Measurements from ENCODE around the gene SCMH1.

The SCMH1 gene

DNA sequence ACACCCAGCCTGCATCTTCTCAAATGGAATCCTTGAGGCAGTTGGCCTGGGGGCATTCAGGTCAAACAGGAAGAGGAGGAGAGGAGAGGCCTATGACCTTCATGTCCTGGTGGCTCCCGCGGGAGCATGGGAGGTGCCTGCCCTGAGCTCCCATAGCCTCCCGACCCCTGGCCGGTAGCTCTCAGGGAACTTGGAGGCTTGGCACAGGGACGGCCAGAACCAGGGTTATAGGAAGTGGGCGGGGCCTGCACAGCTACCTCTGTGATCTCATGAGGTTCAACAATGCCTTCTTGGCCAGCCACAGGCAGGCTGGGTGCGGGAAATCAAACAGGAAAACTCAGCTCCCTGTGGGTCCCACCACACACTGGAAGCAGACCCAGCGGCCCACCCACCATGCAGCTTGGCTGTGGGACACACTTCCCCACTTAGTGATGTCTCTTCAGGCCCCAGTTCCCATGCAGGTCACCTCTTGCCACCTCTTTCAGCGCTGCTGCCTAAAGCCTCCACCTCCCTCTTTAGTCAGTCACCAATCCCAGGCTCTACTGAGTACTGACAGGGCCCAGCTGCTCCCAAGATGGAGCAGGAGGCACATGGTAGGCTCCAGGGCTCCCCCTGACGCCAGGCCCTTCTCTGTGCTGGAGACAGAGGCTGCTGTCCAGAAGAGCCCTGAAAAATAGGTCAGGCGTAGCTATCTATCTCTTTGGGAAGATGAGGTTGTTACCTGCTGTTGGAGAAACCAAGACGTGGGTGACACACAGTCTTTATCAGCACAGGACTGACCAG, 220.4 kb downstream of the SCMH1 start, which contains the start of gene SLFNL1:
SLFNL1 (minus strand) TSS at position 200 of the 783 bp plus-strand sequence. CDS start 1,065 bp downstream, outside the sequence.
- DNase-seq, result no peak

DNA sequence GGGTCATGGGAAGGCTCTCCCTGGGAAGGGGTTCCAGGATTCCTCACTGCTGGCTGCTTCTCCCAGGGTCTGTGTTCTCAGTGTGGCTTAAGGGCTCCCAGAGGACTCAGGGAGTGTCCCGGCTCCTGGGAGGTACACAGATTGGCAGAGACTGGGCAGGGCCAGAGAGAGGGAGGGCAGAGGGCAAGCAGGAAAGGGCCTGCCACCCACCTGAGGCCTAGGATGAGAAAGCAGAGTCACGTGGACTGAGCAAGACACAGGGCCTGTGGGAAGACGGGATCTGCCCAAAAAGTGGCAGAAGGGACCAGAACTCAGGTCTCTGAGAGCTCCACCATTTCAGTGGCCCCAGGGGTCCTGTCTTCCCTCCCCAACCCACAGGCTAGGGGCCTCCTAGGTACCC, 221.5 kb downstream of the SCMH1 start:
- DNase-seq, result no peak

DNA sequence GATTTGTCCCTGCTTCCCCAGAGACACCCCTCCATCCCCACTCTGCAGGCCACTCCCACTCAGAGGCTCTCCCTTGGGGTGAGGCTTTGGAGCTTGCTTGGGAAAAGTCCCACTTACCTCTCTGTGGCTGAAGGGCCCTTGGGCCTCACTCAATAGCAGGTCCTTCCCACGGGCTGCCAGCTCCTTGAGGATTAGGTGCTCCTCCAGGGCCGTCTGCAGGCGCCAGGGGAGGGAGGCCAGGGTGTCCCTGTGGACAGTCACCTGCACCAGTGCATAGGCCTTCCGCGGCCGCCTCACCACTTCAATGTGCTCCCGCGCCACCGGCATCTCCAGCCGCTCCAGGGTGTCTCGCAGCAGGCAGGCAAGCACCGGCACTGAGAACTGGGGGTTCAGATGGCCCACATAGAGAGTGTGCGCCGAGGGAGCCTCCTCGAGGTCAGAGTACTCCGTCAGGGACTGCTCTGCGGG, 222.0 kb downstream of the SCMH1 start:
- no peak for DNase-seq

DNA sequence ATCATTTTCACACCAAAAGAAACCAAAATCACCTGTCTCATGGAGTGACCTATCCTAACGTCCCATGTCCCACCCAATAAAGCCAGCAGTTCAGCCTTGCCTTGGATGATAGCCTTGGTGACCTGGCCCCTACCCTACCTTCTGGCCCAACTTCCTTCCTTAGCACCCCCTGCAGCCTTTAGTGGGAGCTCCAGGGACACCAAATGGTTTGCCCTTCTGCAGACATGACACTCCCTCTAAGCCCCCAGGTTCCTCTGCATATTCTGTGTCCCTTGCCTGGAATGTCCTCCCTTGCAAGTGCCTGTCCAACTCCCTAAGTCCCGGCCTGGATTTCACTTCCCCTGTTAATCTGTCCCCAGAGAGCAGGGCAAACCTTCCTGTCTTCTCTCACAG, 222.8 kb downstream of the SCMH1 start:
- DNase-seq, result no peak

DNA sequence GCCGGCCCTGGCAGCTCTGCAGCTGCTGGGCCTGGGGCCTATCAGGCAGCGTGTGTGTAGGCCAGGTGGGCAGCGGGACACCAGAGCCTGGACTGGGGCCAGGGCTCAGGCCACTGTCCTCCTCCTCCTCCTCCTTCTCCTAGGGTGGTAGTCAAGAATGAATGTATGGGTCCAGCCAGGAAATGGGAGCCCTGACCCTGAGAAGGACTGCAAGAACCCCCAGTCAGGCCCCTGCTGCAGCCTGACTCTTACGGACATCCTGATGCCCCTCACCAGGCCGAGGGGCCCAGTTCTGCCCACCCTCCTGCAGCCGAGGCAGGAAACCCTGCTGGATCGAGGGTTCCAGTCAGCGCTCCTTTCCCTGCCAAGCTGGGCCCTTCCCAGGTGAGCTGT, 224.1 kb downstream of the SCMH1 start:
- no peak for DNase-seq

DNA sequence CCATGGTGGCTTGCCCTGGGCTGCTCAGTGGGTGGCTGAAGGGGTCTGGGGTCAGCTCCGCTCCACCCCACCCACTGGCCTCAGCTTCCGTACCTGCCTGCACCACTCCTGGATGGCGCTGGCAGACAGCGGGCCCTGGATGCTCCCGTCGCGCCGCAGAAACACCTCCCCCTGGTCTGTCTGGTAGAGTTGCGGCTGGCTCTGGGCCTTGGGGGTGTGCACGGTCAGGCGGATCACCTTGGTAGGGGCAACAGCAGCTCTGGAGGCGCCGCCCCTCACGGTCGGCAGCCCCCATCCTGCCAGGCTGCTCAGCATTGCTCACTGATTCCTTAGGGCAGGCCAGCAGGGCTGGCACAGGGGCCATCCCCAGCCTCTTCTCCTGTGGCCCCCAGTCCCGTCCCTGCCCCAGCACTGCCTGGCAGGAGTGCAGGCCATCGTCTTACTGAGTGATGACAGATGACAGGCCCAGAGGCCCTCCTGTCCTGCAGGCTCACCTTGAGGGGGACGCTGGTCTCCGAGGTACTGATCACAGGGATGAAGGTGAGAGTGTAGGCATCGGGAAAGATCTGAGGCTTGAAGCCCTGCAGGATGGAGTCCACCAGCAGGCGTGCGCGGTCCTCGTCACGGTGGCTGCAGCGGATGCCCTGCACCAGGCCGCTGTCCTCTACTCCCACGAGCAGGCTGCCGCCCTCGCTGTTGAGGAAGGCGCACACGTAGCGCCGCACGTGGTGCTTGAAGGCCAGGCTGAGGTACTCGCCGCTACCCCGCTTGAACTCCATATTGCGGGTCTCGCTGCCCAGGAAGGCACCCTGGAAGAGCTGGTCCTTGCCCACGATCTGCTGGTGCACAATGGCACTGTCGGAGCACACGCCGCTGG, 224.7 kb downstream of the SCMH1 start:
- no peak for DNase-seq

DNA sequence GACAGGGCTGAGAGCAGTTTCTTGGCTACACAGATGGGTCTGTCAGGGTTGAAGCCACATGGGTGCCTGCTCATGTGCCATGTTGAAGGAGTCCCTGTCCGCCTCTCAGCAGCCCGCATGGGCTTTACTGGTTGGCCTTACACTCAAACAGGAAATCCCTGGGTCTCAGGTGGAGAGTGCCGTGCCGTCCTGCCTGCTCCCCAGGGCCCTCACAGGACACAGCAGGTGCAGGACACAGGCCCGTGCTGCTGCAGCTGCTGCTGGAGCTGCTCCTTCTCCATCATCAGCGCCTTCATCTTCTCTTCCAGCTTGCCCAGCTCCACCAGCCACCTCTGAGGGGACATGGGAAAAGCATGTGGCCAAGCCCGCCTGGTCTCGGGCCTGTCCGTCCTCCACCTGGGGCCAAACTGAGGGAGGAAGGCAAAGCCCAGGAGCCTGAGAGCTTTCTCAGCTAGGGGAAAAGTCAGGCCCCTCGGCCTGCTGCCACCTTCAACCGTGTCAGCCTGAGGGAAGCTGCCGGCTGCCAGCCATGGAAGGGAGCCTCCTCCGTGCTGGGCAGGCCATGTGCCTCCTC, 226.1 kb downstream of the SCMH1 start:
- DNase-seq, result no peak

DNA sequence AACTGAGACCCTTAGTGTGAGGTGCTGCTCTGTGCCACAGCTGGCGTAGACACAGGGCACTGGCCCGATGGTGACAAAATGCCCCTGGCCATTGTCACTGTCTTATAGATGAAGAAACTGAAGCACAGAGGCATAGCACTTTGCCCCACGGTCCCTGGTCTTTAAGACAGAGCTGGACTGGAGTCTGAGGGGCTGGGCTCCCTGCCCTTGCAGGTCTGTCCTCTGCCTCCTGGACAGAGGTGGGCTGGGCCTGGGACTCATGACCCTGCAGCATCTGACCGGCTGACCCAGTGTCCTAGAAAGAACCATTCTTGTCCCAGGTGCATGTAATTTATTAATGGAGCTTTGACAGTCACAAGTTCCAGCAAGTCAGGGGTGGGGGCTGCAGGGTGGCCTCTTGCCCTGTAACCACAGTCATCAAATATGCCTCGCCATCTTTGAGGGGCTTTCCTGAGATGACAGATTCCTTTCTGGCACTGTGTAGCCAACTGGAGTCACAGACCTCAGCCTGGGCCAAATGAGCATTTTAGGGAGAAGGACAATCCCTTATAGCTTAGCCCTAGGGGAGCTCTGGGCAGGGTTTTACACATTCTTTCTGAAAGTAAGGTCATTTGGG, 226.7 kb downstream of the SCMH1 start:
- DNase-seq, result no peak

DNA sequence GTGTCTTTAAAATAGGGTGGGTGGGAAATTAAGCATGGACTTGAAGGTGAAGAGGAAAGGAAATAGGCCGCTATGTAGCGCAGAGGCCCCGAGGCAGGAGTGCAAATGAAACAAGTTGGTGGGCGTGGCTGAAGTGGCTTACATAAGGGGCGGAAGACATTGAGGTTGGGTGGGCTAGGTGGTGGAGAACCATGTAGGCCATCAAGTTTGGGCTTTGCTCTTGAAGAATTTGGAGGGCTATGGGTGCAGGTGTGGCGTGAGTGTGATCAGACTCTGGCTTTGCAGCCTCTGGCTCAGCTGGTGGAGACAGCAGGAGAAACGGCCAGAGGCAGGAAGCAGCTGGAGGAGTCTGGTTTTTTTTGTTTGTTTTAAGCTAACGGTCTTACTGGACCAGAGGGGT, 227.2 kb downstream of the SCMH1 start:
- no peak for DNase-seq

DNA sequence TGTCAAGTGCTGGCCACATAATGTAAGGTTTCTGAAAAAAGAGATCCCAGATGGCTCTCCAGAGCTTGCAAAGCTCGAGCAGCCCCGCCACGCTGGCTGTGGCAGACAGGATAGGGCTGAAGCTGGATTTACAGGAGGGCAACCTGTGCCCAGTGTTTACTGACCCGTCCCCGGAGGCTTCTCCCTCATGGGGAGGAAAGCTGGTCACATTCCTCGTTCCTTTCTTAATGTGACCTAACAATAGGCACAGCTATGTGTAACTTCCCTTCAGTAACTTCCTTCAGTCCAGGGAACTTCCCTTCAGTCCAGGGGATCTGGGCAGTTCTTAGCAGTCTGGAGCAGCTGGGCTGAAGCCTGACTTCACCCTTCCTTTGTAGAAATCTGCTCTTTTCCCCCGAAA, 228.3 kb downstream of the SCMH1 start:
- no peak for DNase-seq

DNA sequence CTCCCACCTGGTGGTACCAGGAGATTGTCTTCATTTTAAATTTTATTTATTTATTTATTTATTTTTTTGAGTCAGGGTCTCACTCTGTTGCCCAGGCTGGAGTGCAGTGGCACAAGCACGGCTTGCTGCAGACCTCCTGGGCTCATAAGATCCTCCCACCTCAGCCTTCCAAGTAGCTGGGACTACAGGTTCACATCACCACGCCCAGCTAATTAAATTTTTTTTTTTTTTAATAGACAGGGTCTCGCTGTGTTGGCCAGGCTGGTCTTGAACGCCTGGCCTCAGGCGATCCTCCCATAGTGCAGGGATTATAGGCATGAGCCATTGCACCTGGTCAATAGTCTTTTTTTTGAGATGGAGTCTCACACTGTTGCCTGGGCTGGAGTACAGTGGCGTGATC, 229.1 kb downstream of the SCMH1 start:
- no peak for DNase-seq

DNA sequence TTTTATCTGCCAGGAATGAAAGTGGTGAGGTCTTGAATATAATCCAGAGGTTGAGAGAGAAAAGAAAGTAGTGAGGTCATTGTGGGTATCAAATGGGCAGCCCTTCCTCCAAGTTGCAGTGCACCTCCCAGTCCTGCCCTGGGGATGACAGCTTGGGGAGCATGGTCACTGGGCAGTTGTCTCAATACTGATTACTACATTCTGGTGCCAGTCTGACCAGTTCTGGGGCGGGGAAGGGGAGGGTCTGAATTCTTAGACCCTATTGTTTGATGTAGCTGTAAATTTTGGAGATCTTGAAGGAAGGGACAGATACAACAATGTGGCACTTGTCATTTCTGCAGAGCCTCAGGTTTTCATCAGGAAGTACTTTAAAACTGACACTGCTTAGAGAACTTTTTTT, 231.8 kb downstream of the SCMH1 start:
- no peak for DNase-seq

DNA sequence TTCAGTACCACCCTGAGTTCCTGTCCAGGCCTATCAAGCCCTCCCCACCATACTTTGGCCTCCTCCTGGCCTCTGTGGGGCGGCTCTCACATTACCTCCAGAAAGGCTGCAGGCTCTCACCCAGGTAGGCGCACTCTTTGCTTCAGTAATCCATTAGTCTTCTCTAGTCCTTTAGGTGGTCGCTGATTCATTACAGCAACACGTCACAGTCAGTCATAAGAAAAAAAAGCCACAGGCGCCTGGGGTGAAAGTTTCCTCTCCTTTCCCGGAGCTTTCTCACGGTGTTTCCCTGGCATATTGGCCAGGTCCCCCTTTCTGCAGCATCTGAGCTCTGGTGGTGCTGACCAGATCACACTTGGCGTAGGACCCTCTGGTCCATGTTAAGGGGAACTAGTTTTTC, 232.6 kb downstream of the SCMH1 start:
- no peak for DNase-seq

DNA sequence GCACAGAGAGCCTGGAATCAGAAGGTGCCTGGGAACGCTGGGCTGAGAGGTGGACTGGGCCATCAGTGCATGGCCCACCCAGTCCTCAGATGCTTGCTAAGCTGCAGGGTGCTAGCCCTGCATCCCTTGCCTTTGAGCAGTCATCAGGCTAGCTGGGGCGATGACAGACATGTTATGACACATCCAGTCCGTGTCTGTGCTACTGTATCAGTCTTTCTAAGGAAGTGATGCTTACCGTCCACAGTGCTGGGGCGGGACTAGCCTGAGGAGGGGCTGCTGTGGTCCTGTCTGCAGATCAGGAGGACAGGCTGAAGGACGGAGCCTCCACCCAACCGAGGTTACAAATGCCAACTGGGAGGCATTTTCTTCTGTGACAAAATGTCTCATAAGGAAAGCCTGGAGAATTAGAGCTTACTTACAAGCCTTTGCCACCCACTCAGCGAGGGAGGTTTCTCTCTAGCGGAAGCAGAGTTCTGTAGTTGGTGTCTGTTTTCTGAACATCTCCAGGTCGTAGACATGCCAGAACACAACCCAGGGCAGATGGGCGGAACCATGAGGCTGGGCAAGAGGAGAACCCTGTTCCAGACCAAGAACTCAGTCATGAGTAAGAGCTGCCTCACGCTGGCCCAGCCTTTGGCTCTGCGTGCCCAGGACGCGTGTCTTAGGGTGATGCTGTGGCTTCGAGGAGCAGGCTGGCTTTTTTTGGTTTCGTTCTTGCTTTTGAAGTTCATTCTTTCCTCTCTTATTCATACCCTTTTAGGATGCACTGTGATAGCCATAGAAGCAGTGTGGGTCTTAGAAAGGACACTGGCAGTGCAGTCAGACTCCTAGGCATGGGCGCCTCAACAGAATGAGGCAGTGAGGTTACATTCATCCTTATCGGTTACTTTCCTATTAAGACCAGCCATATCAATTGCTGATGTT, 234.9 kb downstream of the SCMH1 start:
- DNase-seq, result no peak

DNA sequence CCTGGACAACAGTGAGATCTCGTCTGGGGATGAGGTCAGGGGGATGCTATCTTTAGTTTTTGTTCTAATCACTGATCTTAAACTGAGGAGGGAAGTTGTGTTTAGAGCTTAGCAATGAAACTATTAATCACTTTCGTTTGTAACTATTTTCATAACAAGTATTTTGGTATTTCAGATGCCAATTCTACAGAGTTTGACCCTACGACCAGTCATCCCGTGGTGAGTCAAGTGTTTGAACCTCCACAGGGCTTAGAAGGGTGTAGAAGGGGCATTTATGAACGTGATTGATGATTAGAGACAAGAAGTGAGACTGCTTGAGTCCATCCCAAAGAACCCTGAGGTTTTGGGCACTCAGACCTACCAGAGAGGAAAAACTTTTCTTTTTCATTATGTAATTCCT, 236.2 kb downstream of the SCMH1 start:
- DNase-seq, result no peak

DNA sequence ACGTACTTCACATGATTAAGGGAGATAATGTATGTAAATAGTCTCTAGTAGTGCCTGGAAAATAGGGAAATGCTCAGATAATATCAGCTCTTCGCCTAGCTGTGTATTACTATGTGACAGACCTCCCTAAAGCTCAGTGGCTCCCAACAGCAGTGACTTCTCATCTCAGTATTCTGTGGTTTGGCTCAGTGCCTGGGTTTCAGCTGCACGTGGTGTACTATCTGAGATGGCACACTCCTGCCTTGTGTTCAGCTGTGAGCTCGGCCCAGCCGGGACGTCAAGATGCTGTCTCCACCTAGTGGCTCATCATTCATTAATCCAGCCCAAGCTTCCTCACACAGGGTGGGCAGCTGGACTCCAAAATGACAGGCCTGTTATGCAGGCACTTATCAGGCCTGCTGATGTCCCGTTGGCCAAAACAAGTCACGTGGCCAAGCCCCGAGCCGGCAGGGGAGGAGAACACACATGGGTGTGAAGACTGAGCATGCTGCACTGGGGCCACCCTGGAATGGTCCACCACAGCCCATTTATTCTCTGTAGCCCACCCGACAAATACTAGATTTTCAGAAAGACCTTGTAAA, 238.4 kb downstream of the SCMH1 start:
- peak; percentile 78 to 86 for DNase-seq

DNA sequence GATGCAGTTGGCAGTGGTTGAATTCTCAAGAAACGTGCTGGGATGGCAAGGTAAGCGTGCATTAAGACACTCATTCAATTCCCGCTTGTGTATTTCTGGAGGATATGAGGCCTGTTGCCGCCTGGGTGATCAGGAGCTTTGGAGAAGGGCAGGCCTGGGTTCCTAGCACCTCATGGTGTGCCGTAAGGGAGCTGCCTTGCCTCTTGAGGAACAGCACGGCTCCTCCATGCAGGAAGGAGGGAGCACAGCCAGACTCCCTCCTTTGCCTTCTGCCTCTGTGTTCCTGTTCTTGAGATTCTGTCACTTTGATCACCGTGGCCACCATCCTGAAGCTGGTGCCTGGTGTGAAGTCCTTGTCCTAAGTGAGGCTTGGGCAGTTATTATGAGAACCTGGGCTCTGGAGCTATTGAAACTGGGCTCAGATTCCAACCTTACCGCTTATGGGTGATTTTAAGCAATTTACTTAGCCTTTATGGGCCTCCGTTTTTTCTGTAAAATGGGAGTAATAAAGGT, 238.9 kb downstream of the SCMH1 start:
- no peak for DNase-seq

DNA sequence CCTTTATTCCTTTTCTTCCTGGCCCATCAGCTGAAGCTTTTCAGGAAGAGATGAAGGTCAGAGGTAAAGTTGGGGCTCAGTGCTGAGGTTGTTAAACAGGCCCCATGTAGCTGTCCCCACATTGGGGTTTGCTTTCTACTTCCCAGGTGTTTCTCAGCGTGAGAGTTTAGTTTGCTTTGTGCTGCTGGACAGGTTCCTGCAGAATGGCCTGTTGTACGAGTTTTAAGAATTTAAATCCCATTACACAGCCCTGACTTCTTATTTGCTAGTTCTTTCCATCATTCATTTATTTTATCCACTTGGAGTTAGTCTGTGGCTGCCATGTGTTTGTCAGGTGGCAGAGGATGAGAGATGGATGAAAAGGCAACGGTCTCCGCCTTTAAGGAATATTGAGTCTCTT, 243.4 kb downstream of the SCMH1 start:
- no peak for DNase-seq

DNA sequence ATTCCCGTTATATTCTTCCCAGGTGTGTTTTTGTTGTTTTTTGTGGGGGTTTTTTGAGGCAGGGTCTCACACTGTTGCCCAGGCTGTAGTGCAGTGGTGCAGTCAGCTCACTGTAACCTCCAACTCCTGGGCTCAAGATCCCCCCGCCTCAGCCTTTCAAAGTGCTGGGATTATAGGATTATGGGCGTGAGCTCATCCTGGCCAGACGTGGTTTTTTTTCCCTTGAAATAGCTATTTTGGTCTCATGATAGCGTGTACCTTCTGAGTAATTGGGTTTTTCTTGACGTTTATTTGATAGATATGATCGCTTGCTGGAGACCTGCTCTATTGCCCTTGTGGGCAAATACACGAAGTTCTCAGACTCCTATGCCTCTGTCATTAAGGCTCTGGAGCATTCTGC, 245.0 kb downstream of the SCMH1 start:
- no peak for DNase-seq

DNA sequence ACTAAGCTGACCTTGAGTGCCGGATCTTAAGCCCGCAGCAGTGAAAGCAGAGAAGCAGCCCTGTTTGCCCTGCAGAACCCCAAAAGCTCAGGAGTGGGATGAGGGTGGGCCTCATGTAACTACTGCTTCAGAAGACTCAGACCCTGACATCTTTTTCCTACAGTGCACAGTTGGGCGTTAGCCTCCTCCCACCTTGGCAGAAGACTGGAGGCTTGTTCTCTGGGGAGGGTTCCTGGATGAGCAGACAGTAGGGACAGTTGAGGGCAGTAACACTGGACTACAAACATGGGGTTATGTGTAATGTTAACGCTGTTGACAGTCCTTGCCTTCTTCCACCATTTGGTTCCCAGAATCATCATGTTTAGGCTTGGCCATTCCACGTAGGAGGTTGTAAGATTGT, 253.0 kb downstream of the SCMH1 start:
- DNase-seq, result no peak

DNA sequence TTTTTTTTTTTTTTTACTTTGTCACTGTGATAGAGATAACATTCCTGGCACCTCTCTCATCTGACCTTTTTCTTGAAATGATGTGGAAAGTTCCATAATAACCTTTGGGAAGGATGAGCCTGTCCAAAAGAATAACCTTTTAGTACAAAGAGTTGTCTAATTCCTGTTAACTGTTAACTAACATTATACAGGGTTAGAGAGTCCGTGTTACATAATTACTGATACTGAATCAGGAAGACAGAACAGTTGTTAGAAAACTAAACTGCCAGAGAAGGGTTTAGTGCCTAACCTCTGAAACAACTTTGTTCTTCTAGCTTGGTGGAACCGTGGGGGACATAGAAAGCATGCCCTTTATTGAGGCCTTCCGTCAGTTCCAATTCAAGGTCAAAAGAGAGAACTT, 253.8 kb downstream of the SCMH1 start:
- no peak for DNase-seq

All from stimulated activated CD4-positive, alpha-beta T cell treated with anti-CD3 and anti-CD28 coated beads, Interleukin-2, amount 100 ng/mL, for 48 hours (primary cell).